ENCODE measurements around the gene HDGFL3.

Gene HDGFL3

DNA sequence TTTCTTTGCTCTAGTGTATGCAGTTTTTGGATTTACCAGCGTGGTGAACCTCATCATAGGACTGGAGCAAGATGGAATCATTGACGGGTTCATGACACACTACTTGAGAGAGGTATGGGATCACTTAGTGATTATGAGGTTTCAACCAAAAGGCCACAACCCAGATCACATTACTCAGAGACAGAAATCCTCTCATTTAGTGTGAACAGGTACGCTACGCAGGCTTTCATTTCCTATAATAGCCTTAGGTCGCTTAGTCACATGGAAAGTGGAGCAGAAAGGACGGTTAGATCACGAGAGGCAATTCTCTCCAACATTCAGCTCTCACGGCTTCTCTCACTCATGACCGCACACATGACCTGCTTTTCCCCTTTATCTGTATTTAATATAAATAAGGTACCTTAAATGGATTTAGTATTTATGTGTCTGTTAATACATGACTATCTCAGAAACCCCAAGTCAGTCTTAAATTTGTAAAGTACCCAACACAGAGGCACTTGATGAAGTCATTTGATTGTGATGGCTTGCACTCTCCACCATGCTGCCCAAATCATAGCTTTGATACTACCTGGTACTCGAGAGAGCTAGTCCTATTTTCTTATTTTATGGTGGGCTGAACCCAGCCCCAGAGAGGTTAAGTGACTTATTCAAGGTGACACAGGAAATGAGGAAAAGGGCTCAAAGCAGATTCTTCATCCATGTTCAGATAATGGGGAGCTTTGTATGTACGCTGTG lies 91.6 kb downstream of the HDGFL3 start:
- no peak overlapping the region for H3K9ac ChIP-seq (ENCODE audit: low read length in 5 of 5)
- H3K4me1 ChIP-seq (ENCODE audit: control insufficient read depth in 5 of 5, insufficient read depth in 5 of 5, low read length in 5 of 5) = peaks cover 0 to 30% (median 14%) of the 10 kb centered on the region in 5 donors
- H3K27ac ChIP-seq (ENCODE audit: low read depth, low read length) = no peak overlapping the region
- H3K9me3 ChIP-seq (ENCODE audit: control insufficient read depth in 5 of 5, low read length in 5 of 5) = no peaks in the 10 kb centered on the region
- H3K4me3 ChIP-seq (ENCODE audit: low read depth in 1 of 5, low read length in 5 of 5) = no peak overlapping the region
- no peaks in the 10 kb centered on the region for H3K27me3 ChIP-seq (ENCODE audit: control insufficient read depth in 5 of 5, insufficient read depth in 4 of 5, low read length in 5 of 5)
- H3K36me3 ChIP-seq (ENCODE audit: control insufficient read depth in 5 of 5, insufficient read depth in 5 of 5, low read length in 5 of 5) = peaks cover 0 to 35% (median 5%) of the 10 kb centered on the region in 5 donors

DNA sequence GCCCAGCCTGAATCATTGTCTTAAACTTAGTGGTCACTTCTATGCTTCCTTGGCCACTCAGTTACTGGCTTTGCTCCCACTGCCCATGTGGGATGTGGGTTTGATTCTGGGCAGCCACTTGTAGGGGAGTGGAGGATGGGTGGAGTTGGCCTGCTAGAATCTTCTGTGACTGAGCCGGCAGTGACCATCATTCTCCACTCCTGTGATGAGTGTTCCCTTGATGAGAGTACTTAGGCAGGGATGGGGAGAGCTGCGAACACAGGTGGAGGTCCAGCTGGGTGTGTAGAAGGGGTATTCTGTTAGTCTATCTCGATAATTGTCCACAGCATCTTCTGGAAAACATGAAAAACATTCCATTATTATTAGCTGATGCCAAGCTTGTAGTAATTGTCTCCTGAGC lies 92.2 kb downstream of the HDGFL3 start:
- Histone ChIP-seq H3K9ac (ENCODE audit: low read length in 5 of 5) (no peak overlapping the region), H3K4me1 (ENCODE audit: control insufficient read depth in 5 of 5, insufficient read depth in 5 of 5, low read length in 5 of 5) (peaks cover 0 to 32% (median 14%) of the 10 kb centered on the region in 5 donors), H3K27me3 (ENCODE audit: control insufficient read depth in 5 of 5, insufficient read depth in 4 of 5, low read length in 5 of 5) (no peaks in the 10 kb centered on the region), H3K36me3 (ENCODE audit: control insufficient read depth in 5 of 5, insufficient read depth in 5 of 5, low read length in 5 of 5) (peaks cover 0 to 35% (median 5%) of the 10 kb centered on the region in 5 donors), H3K27ac (ENCODE audit: low read depth, low read length) (no peak overlapping the region), H3K9me3 (ENCODE audit: control insufficient read depth in 5 of 5, low read length in 5 of 5) (no peaks in the 10 kb centered on the region), H3K4me3 (ENCODE audit: low read depth in 1 of 5, low read length in 5 of 5) (no peak overlapping the region)

DNA sequence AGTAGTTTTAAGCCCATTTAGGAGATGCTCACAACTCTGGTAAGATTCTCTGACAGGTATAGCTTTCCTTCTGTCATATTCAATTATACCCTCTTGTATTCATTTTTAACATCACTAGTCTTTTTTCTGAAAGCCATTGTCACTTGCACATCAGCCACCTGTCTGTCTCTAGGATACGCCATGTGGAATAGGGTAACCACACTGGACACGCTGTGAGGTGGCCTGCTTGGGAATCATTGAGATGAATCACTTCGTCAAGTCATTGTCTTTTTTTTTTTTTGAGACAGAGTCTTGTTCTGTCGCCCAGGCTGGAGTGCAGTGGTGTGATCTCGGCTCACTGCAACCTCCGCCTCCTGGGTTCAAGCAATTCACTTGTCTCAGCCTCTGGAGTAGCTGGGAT lies 92.8 kb downstream of the HDGFL3 start:
- Histone ChIP-seq H3K36me3 (ENCODE audit: control insufficient read depth in 5 of 5, insufficient read depth in 5 of 5, low read length in 5 of 5) (peaks cover 0 to 32% (median 5%) of the 10 kb centered on the region in 5 donors), H3K4me3 (ENCODE audit: low read depth in 1 of 5, low read length in 5 of 5) (no peak overlapping the region), H3K27me3 (ENCODE audit: control insufficient read depth in 5 of 5, insufficient read depth in 4 of 5, low read length in 5 of 5) (peaks cover 0 to 1% (median 0%) of the 10 kb centered on the region in 5 donors), H3K27ac (ENCODE audit: low read depth, low read length) (peak overlapping the region; percentile 54), H3K9me3 (ENCODE audit: control insufficient read depth in 5 of 5, low read length in 5 of 5) (no peaks in the 10 kb centered on the region), H3K9ac (ENCODE audit: low read length in 5 of 5) (no peak overlapping the region), H3K4me1 (ENCODE audit: control insufficient read depth in 5 of 5, insufficient read depth in 5 of 5, low read length in 5 of 5) (peaks cover 0 to 38% (median 14%) of the 10 kb centered on the region in 5 donors)

DNA sequence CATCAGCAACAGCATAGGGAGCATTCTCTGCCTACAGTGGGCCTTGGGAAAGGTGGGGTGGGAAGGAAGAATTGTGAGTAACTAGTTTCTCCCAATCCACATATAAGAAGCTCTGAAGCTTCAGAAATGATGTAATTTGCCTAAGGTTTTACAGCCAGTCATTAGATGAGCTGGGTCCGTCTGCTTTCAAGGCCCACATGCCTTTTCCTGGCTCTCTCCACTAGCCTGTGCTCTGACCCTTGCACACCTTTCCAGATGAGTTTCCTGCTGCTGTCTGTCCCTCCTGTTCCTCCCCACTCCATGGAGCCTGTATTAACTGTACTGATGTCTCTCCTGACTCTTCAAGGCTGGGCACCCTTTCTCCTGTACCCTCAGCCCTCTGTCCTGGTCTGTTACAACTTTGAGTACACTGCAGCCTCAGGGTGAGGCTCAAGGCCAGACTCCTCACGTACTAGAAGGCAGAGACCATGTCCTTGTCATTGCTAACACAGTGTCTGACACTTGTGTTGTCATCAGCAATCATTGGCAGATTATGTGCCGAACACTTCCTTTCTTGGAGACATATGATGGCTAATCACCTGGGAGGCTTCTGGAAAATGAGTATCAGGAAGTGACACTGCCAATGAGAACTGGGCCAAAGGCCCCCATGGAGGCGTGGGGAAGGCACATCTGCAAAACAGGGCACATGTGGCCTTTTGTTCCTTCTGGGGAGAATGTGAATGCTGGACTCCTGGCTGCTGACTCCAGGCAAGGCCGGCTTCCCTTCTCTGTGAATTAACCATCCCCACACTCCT lies 93.5 kb downstream of the HDGFL3 start:
- H3K9ac ChIP-seq (ENCODE audit: low read length in 5 of 5) = peak overlapping the region in 1 of 5 donors; percentile 0
- H3K27me3 ChIP-seq (ENCODE audit: control insufficient read depth in 5 of 5, insufficient read depth in 4 of 5, low read length in 5 of 5) = peaks cover 1 to 7% (median 4%) of the 10 kb centered on the region in 5 donors
- H3K36me3 ChIP-seq (ENCODE audit: control insufficient read depth in 5 of 5, insufficient read depth in 5 of 5, low read length in 5 of 5) = peaks cover 0 to 25% (median 5%) of the 10 kb centered on the region in 5 donors
- H3K4me3 ChIP-seq (ENCODE audit: low read depth in 1 of 5, low read length in 5 of 5) = no peak overlapping the region
- H3K27ac ChIP-seq (ENCODE audit: low read depth, low read length) = peak overlapping the region; percentile 54
- peaks cover 3 to 46% (median 21%) of the 10 kb centered on the region in 5 donors for H3K4me1 ChIP-seq (ENCODE audit: control insufficient read depth in 5 of 5, insufficient read depth in 5 of 5, low read length in 5 of 5)
- H3K9me3 ChIP-seq (ENCODE audit: control insufficient read depth in 5 of 5, low read length in 5 of 5) = no peaks in the 10 kb centered on the region

DNA sequence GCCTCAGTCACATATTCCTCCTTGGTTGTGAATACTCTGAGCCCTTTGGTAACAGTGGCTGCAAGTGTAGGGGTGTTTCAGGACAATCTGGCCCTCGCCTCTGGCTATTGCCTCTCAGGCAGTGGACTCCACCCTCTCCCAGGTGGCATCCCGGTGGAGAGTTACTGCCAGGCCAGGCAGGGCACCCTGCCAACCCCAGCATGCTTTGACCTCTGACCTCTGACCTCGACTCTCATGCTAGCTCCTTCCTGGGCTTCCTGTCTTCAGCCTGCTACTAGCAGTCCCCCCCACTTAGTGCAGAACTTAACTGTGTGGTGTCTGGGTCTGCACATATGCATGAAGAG lies 94.7 kb downstream of the HDGFL3 start:
- Histone ChIP-seq H3K27ac (ENCODE audit: low read depth, low read length) (peak overlapping the region; percentile 54), H3K27me3 (ENCODE audit: control insufficient read depth in 5 of 5, insufficient read depth in 4 of 5, low read length in 5 of 5) (peaks cover 9 to 18% (median 13%) of the 10 kb centered on the region in 5 donors), H3K36me3 (ENCODE audit: control insufficient read depth in 5 of 5, insufficient read depth in 5 of 5, low read length in 5 of 5) (peaks cover 0 to 15% (median 3%) of the 10 kb centered on the region in 5 donors)

DNA sequence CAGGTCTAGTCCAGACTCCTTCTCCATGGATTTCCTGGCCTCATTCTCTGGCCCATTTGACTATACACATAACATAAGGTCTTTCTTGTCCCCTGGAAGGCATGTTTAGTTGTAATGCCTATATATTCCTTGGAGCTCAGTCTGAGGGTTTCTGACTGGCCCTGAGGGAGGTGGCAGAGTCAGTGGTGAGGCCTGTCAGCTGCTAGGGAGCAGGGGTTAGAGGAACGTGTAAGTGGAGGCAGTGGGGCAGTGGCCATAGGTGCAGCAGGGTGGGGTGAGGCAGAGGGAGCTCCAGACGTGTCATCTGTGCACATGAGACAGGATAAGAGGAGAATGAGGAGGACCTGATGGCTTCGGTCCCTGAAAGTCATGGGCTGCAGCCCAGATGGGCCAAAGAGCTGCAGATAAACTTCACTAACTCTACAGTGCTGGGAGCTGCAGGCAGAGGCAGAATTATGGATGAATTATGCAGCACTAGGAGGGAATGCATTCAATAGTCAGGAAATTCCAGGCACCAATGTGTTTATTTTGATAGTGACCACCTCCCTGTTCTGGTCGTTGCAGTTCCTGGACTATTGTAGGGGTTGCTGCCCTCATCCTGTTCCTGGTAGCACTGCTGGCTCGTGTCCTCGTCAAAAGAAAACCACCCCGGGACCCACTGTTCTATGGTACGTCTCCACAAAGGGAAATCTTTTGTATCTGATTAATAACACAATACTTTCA lies 95.2 kb downstream of the HDGFL3 start:
- H3K27me3 ChIP-seq (ENCODE audit: control insufficient read depth in 5 of 5, insufficient read depth in 4 of 5, low read length in 5 of 5) = peaks cover 11 to 19% (median 16%) of the 10 kb centered on the region in 5 donors
- no peaks in the 10 kb centered on the region for H3K9me3 ChIP-seq (ENCODE audit: control insufficient read depth in 5 of 5, low read length in 5 of 5)
- H3K36me3 ChIP-seq (ENCODE audit: control insufficient read depth in 5 of 5, insufficient read depth in 5 of 5, low read length in 5 of 5) = peaks cover 0 to 14% (median 3%) of the 10 kb centered on the region in 5 donors
- no peak overlapping the region for H3K9ac ChIP-seq (ENCODE audit: low read length in 5 of 5)
- H3K27ac ChIP-seq (ENCODE audit: low read depth, low read length) = peak overlapping the region; percentile 54
- peaks cover 3 to 60% (median 35%) of the 10 kb centered on the region in 5 donors for H3K4me1 ChIP-seq (ENCODE audit: control insufficient read depth in 5 of 5, insufficient read depth in 5 of 5, low read length in 5 of 5)
- H3K4me3 ChIP-seq (ENCODE audit: low read depth in 1 of 5, low read length in 5 of 5) = peak overlapping the region in 1 of 5 donors; percentile 2

More for the DNA sequence above, 94.7 kb downstream of the HDGFL3 start:
- Histone ChIP-seq H3K4me3 (ENCODE audit: low read depth in 1 of 5, low read length in 5 of 5) (no peak overlapping the region), H3K9me3 (ENCODE audit: control insufficient read depth in 5 of 5, low read length in 5 of 5) (no peaks in the 10 kb centered on the region), H3K4me1 (ENCODE audit: control insufficient read depth in 5 of 5, insufficient read depth in 5 of 5, low read length in 5 of 5) (peaks cover 3 to 57% (median 31%) of the 10 kb centered on the region in 5 donors), H3K9ac (ENCODE audit: low read length in 5 of 5) (peak overlapping the region in 1 of 5 donors; percentile 0)

DNA sequence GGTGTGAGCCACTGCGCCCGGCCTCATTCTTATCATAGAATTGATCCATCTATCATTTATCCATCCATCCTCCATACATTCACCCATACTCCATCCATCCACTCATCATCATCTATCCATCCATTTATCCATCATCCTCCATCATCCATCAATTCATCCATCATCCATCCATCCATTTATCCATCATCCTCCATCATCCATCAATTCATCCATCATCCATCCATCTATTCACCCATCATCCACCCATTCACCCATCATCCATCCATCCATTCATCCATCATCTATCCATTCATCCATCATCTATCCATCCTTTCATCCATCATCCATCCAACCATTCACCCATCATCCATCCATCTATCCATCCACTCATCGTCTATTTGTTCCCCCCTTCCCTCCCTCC lies 96.5 kb downstream of the HDGFL3 start:
- H3K9me3 ChIP-seq (ENCODE audit: control insufficient read depth in 5 of 5, low read length in 5 of 5) = no peaks in the 10 kb centered on the region
- H3K27me3 ChIP-seq (ENCODE audit: control insufficient read depth in 5 of 5, insufficient read depth in 4 of 5, low read length in 5 of 5) = peaks cover 12 to 19% (median 16%) of the 10 kb centered on the region in 5 donors
- H3K27ac ChIP-seq (ENCODE audit: low read depth, low read length) = no peak overlapping the region
- H3K4me3 ChIP-seq (ENCODE audit: low read depth in 1 of 5, low read length in 5 of 5) = no peak overlapping the region
- peaks cover 0 to 8% (median 0%) of the 10 kb centered on the region in 5 donors for H3K36me3 ChIP-seq (ENCODE audit: control insufficient read depth in 5 of 5, insufficient read depth in 5 of 5, low read length in 5 of 5)
- peaks cover 3 to 66% (median 40%) of the 10 kb centered on the region in 5 donors for H3K4me1 ChIP-seq (ENCODE audit: control insufficient read depth in 5 of 5, insufficient read depth in 5 of 5, low read length in 5 of 5)
- no peak overlapping the region for H3K9ac ChIP-seq (ENCODE audit: low read length in 5 of 5)

DNA sequence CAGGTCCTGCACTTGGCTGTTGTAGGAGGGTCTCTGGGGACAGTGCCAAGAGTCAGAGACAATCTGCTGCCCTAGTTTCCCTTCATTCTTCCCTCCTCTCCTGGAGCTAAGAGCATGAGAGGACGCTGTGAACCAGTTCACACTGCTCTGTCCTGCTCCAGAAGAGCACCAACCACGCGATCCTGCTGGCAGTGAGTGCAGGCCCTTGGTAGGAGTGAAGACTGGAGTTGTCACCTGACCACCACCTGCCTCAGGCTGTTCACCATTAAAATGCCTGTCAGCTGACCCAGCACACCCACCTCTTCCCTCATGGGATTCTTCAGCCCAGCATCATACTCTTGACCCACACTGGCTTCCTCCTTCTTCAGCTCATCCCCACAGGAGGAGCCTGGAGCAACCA lies 97.2 kb downstream of the HDGFL3 start:
- Histone ChIP-seq H3K4me1 (ENCODE audit: control insufficient read depth in 5 of 5, insufficient read depth in 5 of 5, low read length in 5 of 5) (peaks cover 3 to 66% (median 40%) of the 10 kb centered on the region in 5 donors), H3K9ac (ENCODE audit: low read length in 5 of 5) (no peak overlapping the region), H3K9me3 (ENCODE audit: control insufficient read depth in 5 of 5, low read length in 5 of 5) (no peaks in the 10 kb centered on the region), H3K27ac (ENCODE audit: low read depth, low read length) (no peak overlapping the region), H3K27me3 (ENCODE audit: control insufficient read depth in 5 of 5, insufficient read depth in 4 of 5, low read length in 5 of 5) (peaks cover 12 to 19% (median 16%) of the 10 kb centered on the region in 5 donors), H3K4me3 (ENCODE audit: low read depth in 1 of 5, low read length in 5 of 5) (no peak overlapping the region), H3K36me3 (ENCODE audit: control insufficient read depth in 5 of 5, insufficient read depth in 5 of 5, low read length in 5 of 5) (peaks cover 0 to 2% (median 0%) of the 10 kb centered on the region in 5 donors)

DNA sequence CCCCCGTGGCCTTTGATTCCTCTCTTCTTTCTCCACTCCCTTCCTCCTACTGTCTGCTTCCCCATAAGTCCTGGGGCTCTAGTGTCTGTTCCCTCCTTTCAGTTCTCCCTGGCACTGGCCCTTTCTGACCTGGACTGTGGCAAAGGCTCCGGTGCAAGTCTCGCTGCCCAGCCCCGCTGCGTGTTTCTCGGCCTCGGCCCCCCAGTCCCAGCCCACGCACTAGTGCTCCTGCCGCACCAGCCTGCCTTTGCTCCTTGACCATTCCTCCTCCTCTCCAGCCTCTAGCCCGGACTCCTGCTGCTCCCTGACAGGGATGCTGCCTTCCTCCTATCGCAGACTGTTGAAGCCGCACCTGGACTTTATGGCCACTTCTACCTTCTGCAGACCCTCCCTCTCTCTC lies 98.1 kb downstream of the HDGFL3 start:
- no peaks in the 10 kb centered on the region for H3K9me3 ChIP-seq (ENCODE audit: control insufficient read depth in 5 of 5, low read length in 5 of 5)
- H3K4me3 ChIP-seq (ENCODE audit: low read depth in 1 of 5, low read length in 5 of 5) = no peak overlapping the region
- H3K4me1 ChIP-seq (ENCODE audit: control insufficient read depth in 5 of 5, insufficient read depth in 5 of 5, low read length in 5 of 5) = peaks cover 3 to 63% (median 40%) of the 10 kb centered on the region in 5 donors
- peaks cover 12 to 19% (median 16%) of the 10 kb centered on the region in 5 donors for H3K27me3 ChIP-seq (ENCODE audit: control insufficient read depth in 5 of 5, insufficient read depth in 4 of 5, low read length in 5 of 5)
- no peak overlapping the region for H3K27ac ChIP-seq (ENCODE audit: low read depth, low read length)
- H3K9ac ChIP-seq (ENCODE audit: low read length in 5 of 5) = no peak overlapping the region
- H3K36me3 ChIP-seq (ENCODE audit: control insufficient read depth in 5 of 5, insufficient read depth in 5 of 5, low read length in 5 of 5) = no peaks in the 10 kb centered on the region
